Epithelial cell of proximal tubule (primary cell): ENCODE results near the gene CIITA. TPM values are rescaled to one million over a fixed set of nuclear protein-coding genes. Genes with fewer than 3 reads are reported as not detected.
"Not testable (repeated sequence)": the region's sequence is repeated elsewhere in the genome, so short reads cannot be mapped to it uniquely, and the experiment has no call there.

Experiments
- DNase-seq: peaks from one replicate; pipeline ENCODE4 v3.0.0-alpha.2; 2011; ENCODE audit warnings: low read depth
- H3K4me3 ChIP-seq: 2 replicates; pipeline ENCODE4 v1.5.1; 2011; ENCODE audit warnings: low read depth, mild to moderate bottlenecking, low read length
- CTCF ChIP-seq: conservative IDR thresholded peaks from 2 replicates; pipeline ENCODE4 v1.5.1; 2012; ENCODE audit warnings: low read depth, mild to moderate bottlenecking, low read length
- total RNA-seq: library from RNA; depleted of rRNA; stranded (reverse); fragments of >200 nt; gene quantifications from 2 replicates; pipeline ENCODE4 v1.2.3, GENCODE V29; 2015

CIITA gene
- total RNA-seq, 1 donor from 2014 or later: not detected

- DNase-seq: no peak
Observed at GRCh38 chr16:10961231-10961630, 84.2 kb downstream of the CIITA start.

DNA sequence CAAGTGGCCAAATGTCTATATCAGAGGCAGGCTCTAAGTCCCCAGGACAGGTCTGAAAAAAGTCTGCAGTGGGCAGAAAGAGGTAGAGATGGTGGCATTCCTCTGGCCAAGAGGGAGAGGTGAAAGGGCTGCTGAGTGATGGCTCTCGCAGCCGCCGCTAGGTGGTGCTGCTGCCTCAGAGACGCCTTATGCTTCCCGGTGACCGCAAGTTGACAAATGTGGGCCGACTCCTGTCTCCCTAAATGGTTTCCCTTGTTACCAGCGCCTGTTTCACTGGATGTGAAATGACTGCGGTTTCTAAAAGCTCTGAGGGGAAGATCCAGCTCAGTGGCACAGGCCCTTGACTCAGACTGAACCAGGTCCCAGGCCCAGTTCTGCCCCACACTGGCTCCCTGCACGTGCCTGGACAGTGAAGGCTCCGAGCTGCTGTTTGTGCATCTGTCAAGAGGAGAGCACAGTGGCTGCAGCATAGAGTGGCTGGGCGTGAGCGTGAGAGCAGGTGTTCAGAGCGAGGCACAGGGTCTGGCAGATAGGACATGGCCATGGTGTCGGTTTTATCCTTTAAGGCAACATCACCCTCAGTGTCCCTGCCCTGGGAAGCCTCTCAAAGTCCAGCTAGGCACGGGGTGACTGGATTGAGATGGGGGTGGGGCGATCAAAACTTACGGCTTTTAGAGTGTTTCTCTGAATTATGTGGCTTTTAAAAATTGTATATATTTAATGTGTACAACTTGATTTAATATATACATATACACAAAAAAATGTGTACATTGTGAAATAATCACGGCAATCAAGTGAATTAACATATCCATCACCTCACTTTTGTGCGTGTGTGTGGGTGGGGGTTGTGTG, 87.3 kb downstream of the CIITA start:
- peak; percentile 97 for TF ChIP-seq CTCF
- DNase-seq: no peak
- H3K4me3 ChIP-seq: no peak overlapping the region

More at GRCh38 chr16:10961231-10961630, 84.2 kb downstream of the CIITA start:
- TF ChIP-seq CTCF: no peak
- H3K4me3 ChIP-seq: no peak overlapping the region

DNA sequence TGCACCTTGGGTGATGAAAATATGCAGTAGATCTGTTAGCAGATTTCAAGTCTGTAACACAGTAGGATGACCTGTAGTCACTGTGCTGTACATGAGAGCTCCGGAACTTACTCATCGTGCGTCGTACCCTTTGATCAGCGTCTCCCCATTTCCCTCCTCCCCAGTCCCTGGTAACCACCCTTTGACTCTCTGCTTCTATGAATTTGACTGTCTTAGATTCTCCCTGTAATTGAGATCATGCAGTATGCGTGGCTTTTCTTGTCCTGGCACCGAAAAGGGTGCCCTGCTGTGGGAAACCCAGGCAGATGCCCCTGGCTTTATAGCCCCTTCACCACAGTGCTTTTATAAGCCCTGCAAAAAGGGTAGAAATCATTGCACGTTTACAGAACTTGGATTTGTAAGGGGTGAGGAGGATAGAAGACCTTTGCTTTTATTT, 87.9 kb downstream of the CIITA start:
- no peak for DNase-seq
- H3K4me3 ChIP-seq: no peak overlapping the region
- TF ChIP-seq CTCF: no peak

DNA sequence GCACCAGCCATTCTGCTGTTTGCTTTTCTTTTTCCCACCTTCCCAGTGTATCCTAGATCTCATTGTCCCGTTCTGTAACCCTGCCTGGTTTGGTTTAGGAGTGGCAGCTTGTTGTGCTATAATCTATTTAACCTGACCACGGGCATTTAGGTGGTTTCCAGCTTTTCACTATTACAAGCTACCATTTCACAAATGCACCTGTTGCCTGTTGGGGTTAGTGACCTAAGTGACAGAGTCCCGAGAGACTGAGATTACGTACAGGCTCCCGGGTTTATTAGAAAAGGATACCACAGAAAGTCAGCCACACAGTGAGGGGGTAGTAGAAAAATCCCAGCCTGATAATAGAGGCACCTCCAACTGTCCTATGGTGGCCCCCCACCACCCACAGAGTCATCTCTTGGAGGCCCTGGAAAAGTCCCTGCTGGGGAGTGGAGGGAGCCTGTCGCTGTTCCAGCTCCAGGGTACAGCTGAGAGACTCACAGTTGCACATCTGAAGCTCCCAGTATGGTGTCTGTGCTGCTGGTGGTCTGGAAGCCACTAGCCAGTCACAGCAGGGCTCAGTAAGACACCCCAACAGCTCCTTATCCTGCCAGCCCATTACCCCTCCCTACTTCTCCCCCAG, 88.5 kb downstream of the CIITA start:
- no peak overlapping the region for H3K4me3 ChIP-seq
- TF ChIP-seq CTCF: no peak
- no peak for DNase-seq

DNA sequence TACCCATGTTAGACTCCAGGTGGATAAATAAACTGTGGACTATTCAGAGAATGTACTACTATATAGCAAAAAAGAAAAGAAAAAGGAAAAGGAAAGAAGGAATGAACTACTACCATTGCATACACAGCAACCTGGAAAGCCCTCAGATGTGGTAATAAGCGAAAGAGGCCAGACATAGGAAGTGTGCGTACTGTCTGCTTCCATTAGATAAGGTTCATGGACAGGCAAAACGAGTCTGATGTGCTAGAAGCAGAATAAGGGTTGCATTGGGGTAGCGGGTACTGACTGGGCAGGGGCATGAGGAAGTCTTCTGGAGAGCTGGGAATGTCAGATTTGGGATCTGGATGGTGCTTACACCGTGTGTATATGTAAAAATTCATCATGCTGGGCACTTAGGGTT, 89.1 kb downstream of the CIITA start:
- H3K4me3 ChIP-seq: no peak overlapping the region
- no peak for DNase-seq
- TF ChIP-seq CTCF: no peak

GRCh38 chr16:10966559-10966958, 89.6 kb downstream of the CIITA start:
- H3K4me3 ChIP-seq: not testable (repeated sequence)

DNA sequence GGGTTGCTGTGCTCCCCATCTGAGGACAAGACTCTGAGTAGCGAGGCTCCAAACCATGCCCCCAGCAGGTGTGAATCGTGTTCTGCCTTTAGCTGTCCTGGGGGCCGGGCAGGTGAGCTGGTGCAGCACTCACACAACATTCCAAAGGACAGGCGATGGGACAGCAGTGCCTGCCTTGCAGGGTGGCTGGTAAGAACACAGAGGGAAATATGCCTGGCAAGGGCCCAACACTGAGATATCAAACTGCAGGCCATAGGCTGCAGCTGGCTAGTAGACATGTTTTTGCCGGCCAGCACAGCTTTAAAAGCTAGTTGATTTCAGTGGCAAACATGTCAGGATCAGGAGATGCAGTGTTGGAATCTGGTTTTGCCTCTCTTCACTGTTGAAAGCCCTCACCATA, 91.0 kb downstream of the CIITA start:
- no peak for TF ChIP-seq CTCF
- no peak overlapping the region for H3K4me3 ChIP-seq
- no peak for DNase-seq

More at GRCh38 chr16:10966559-10966958, 89.6 kb downstream of the CIITA start:
- DNase-seq: not testable (repeated sequence)
